ENCODE data around the gene WNT3A.

Gene WNT3A

GRCh38 chr1:228101614-228101993 is 94.8 kb downstream of the WNT3A start:
- DNase-seq (ENCODE audit: low spot score) = no peak

GRCh38 chr1:228101994-228102790 is 95.4 kb downstream of the WNT3A start:
- peak; percentile 70 for DNase-seq (ENCODE audit: low spot score)

- DNase-seq (ENCODE audit: low spot score) = peak; percentile 96
Observed at GRCh38 chr1:228102791-228103620, 96.2 kb downstream of the WNT3A start, which contains the start of gene C1orf35. C1orf35 (minus strand) TSS chr1:228103325; CDS start chr1:228103227, 98 bp downstream.

GRCh38 chr1:228104526-228105269 is 97.9 kb downstream of the WNT3A start:
- no peak for DNase-seq (ENCODE audit: low spot score)

GRCh38 chr1:228105270-228105995 is 98.6 kb downstream of the WNT3A start:
- DNase-seq (ENCODE audit: low spot score) = no peak

GRCh38 chr1:228105996-228106799 is 99.4 kb downstream of the WNT3A start:
- DNase-seq (ENCODE audit: low spot score) = no peak

- DNase-seq (ENCODE audit: low spot score) = no peak
Observed at GRCh38 chr1:228106800-228107054, 99.9 kb downstream of the WNT3A start.

GRCh38 chr1:228107636-228108035 is 100.8 kb downstream of the WNT3A start:
- no peak for DNase-seq (ENCODE audit: low spot score)

GRCh38 chr1:228108055-228108690 is 101.4 kb downstream of the WNT3A start:
- no peak for DNase-seq (ENCODE audit: low spot score)

- no peak for DNase-seq (ENCODE audit: low spot score)
Observed at GRCh38 chr1:228108742-228109072, 101.9 kb downstream of the WNT3A start.

GRCh38 chr1:228109073-228109961 is 102.5 kb downstream of the WNT3A start, which contains the start of gene MRPL55:
MRPL55 (minus strand) TSS chr1:228109299; CDS start chr1:228108260, 1,039 bp downstream.
- DNase-seq (ENCODE audit: low spot score) = peak; percentile 98

GRCh38 chr1:228109962-228110488 is 103.2 kb downstream of the WNT3A start:
- no peak for DNase-seq (ENCODE audit: low spot score)

- DNase-seq (ENCODE audit: low spot score) = no peak
Observed at GRCh38 chr1:228110556-228110955, 103.8 kb downstream of the WNT3A start.

Data from NAMALWA (cell line).